COLO668 (cell line): ENCODE results near the gene PEX11A.

Experiments
- DNase-seq: peaks from one replicate; lab custom pipeline; 2025; ENCODE audit not compliant: unreplicated experiment; lab: John Stamatoyannopoulos, UW

The PEX11A gene

GRCh38 chr15:89631902-89632264, 58.7 kb downstream of the PEX11A start:
- no peak for DNase-seq
